H1 (cell line): ENCODE measurements around the gene RCSD1. TPM values are rescaled to one million over a fixed set of nuclear protein-coding genes. Genes with fewer than 3 reads are reported as not detected.

Experiments
- CTCF ChIA-PET: fragments of 300-600 bp; sonication (Branson Sonifier 250); formaldehyde crosslinking; loops from one replicate; lab custom pipeline; 2021; ENCODE audit not compliant: partially characterized antibody; lab: Charles Lee
- POLR2A ChIA-PET: fragments of 300-600 bp; sonication (Branson Sonifier 250); formaldehyde crosslinking; loops from one replicate; lab custom pipeline; 2021; ENCODE audit warnings: inconsistent platforms; ENCODE audit not compliant: partially characterized antibody; lab: Charles Lee
- DNase-seq, 2 experiments: peaks; one replicate each; pipeline versions ENCODE4 v3.0.0 to v3.0.0-alpha.2; 2010 to 2022; ENCODE audit warnings: low spot score in 2 of 2, low read depth in 1 of 2, mixed read lengths in 1 of 2
- FAIRE-seq: peaks from 2 replicates; lab custom pipeline; 2011; peaks lifted over from hg19 to GRCh38; lab: Jason Lieb, UNC
- H2AFZ ChIP-seq: 2 replicates; pipeline ENCODE4 v1.8.1; 2012; ENCODE audit warnings: low read length, inconsistent platforms
- H2AK5ac ChIP-seq: 2 replicates; pipeline ENCODE4 v1.6.1; 2013; ENCODE audit warnings: low read depth, low read length
- H2BK120ac ChIP-seq: replicated peaks from 2 replicates; pipeline ENCODE3; 2013; ENCODE audit warnings: low read depth, low read length, inconsistent platforms
- H2BK12ac ChIP-seq: 2 replicates; pipeline ENCODE4 v1.6.1; 2013; ENCODE audit warnings: low read depth, low read length
- H2BK15ac ChIP-seq: 2 replicates; pipeline ENCODE4 v1.6.1; 2013; ENCODE audit warnings: low read length
- H2BK20ac ChIP-seq: 2 replicates; pipeline ENCODE4 v1.6.1; 2013; ENCODE audit warnings: low read length
- H2BK5ac ChIP-seq: 2 replicates; pipeline ENCODE4 v1.6.1; 2013; ENCODE audit warnings: low read depth, low read length
- H3K14ac ChIP-seq: 2 replicates; pipeline ENCODE4 v1.6.1; 2013; ENCODE audit warnings: inconsistent platforms; ENCODE audit not compliant: insufficient read length
- H3K18ac ChIP-seq: 2 replicates; pipeline ENCODE4 v1.6.1; 2013; ENCODE audit warnings: low read length; ENCODE audit errors: extremely low read depth
- H3K23ac ChIP-seq: 2 replicates; pipeline ENCODE4 v1.6.1; 2013; ENCODE audit warnings: inconsistent platforms; ENCODE audit not compliant: insufficient read length
- H3K23me2 ChIP-seq: 2 replicates; pipeline ENCODE4 v1.6.1; 2013; ENCODE audit warnings: low read depth, low read length
- H3K27ac ChIP-seq: 2 replicates; pipeline ENCODE4 v1.6.1; 2011; ENCODE audit warnings: low read depth, low read length, inconsistent platforms
- H3K27me3 ChIP-seq, 4 experiments: replicated peaks in 1 of 4; 1 replicate in 1 of 4; 2 replicates in 3 of 4; pipeline versions ENCODE4 v1.6.1 to v1.8.1; 2011 to 2013; ENCODE audit warnings: low read length in 3 of 4, mild to moderate bottlenecking in 3 of 4, inconsistent platforms in 2 of 4, mixed read lengths in 2 of 4, moderate library complexity in 1 of 4; ENCODE audit not compliant: control insufficient read depth in 3 of 4, insufficient read depth in 3 of 4; ENCODE audit errors: extremely low read depth in 1 of 4
- H3K36me3 ChIP-seq, 4 experiments: 2 replicates each; pipeline versions ENCODE4 v1.6.1 to v1.8.1; 2011 to 2013; ENCODE audit warnings: mild to moderate bottlenecking in 4 of 4, low read length in 3 of 4, moderate library complexity in 2 of 4, control low read depth in 1 of 4, inconsistent platforms in 1 of 4; ENCODE audit not compliant: insufficient read depth in 4 of 4, control insufficient read depth in 2 of 4
- H3K4ac ChIP-seq: replicated peaks from 2 replicates; pipeline ENCODE3; 2013; ENCODE audit warnings: low read length, low read depth, mixed read lengths, inconsistent platforms; ENCODE audit not compliant: insufficient read length
- H3K4me1 ChIP-seq, 4 experiments: replicated peaks in 1 of 4; 1 replicate in 1 of 4; 2 replicates in 3 of 4; pipeline versions ENCODE4 v1.6.1 to v1.8.1; 2011 to 2013; ENCODE audit warnings: low read length in 3 of 4, inconsistent platforms in 2 of 4, mixed read lengths in 1 of 4; ENCODE audit not compliant: insufficient read depth in 4 of 4, control insufficient read depth in 3 of 4
- H3K4me2 ChIP-seq, 2 experiments: 2 replicates each; pipeline versions ENCODE4 v1.6.1 to v1.8.1; 2011 to 2013; ENCODE audit warnings: low read depth in 2 of 2, low read length in 2 of 2, control low read depth in 1 of 2, inconsistent platforms in 1 of 2, mild to moderate bottlenecking in 1 of 2; ENCODE audit not compliant: insufficient read depth in 1 of 2
- H3K4me3 ChIP-seq, 4 experiments: fragments of 200-600, 300-600 bp in 1 of 4; sonication (generic), shearing (Covaris generic), sonication (Bioruptor Twin) in 1 of 4; 2 replicates each; pipeline versions ENCODE4 v1.5.1 to v1.8.1; 2011 to 2016; ENCODE audit warnings: low read length in 4 of 4, low read depth in 3 of 4, control low read depth in 2 of 4, inconsistent platforms in 2 of 4, mild to moderate bottlenecking in 2 of 4, mixed read lengths in 1 of 4, moderate library complexity in 1 of 4; ENCODE audit not compliant: insufficient read depth in 2 of 4; ENCODE audit errors: extremely low read depth in 1 of 4
- H3K56ac ChIP-seq: replicated peaks from 2 replicates; pipeline ENCODE3; 2013; ENCODE audit warnings: low read depth, mild to moderate bottlenecking, mixed read lengths, low read length, inconsistent platforms; ENCODE audit not compliant: insufficient read length
- H3K79me1 ChIP-seq: 2 replicates; pipeline ENCODE4 v1.6.1; 2013; ENCODE audit warnings: low read depth, low read length, control low read depth
- H3K79me2 ChIP-seq, 2 experiments: 2 replicates each; pipeline versions ENCODE4 v1.6.1 to v1.8.1; 2012 to 2013; ENCODE audit warnings: low read length in 2 of 2, mild to moderate bottlenecking in 2 of 2, inconsistent platforms in 1 of 2; ENCODE audit not compliant: insufficient read depth in 2 of 2, control insufficient read depth in 1 of 2
- H3K9ac ChIP-seq, 4 experiments: replicated peaks in 1 of 4; 1 replicate in 1 of 4; 2 replicates in 3 of 4; pipeline versions ENCODE4 v1.6.1 to v1.8.1; 2011 to 2013; ENCODE audit warnings: low read depth in 3 of 4, low read length in 3 of 4, control low read depth in 2 of 4, mild to moderate bottlenecking in 2 of 4, moderate library complexity in 2 of 4, inconsistent platforms in 1 of 4; ENCODE audit errors: extremely low read depth in 1 of 4
- H3K9me3 ChIP-seq, 2 experiments: 2 replicates each; pipeline versions ENCODE4 v1.6.1 to v1.8.1; 2012 to 2013; ENCODE audit warnings: mild to moderate bottlenecking in 2 of 2, moderate library complexity in 2 of 2, control low read depth in 1 of 2, inconsistent platforms in 1 of 2, low read depth in 1 of 2, low read length in 1 of 2, mixed read lengths in 1 of 2; ENCODE audit not compliant: insufficient read depth in 2 of 2
- H4K20me1 ChIP-seq, 2 experiments: replicated peaks in 1 of 2; 2 replicates each; pipeline versions ENCODE3 to v1.8.1; 2011 to 2013; ENCODE audit warnings: inconsistent platforms in 2 of 2, low read length in 2 of 2, mild to moderate bottlenecking in 1 of 2; ENCODE audit not compliant: insufficient read depth in 2 of 2, control insufficient read depth in 1 of 2
- H4K5ac ChIP-seq: 2 replicates; pipeline ENCODE4 v1.6.1; 2013; ENCODE audit warnings: low read length, low read depth, mixed read lengths, inconsistent platforms; ENCODE audit not compliant: insufficient read length
- H4K8ac ChIP-seq: 2 replicates; pipeline ENCODE4 v1.8.0; 2013; ENCODE audit warnings: mild to moderate bottlenecking, moderate library complexity, low read length, inconsistent platforms; ENCODE audit not compliant: insufficient read depth; ENCODE audit errors: extremely low read depth
- H4K91ac ChIP-seq: replicated peaks from 2 replicates; pipeline ENCODE3; 2013; ENCODE audit warnings: low read length, mixed read lengths, inconsistent platforms; ENCODE audit not compliant: insufficient read length
- KDM1A ChIP-seq: fragments of 200-600, 300-600 bp; sonication (generic); IDR thresholded peaks from 2 replicates; pipeline ENCODE4 v1.7.1; 2016; ENCODE audit warnings: mild to moderate bottlenecking, low read length, borderline replicate concordance
- KDM5A ChIP-seq: fragments of 200-600 bp; IDR thresholded peaks from 2 replicates; pipeline ENCODE4 v1.7.1; 2012; ENCODE audit warnings: mild to moderate bottlenecking, low read length, inconsistent platforms, mixed read lengths
- RFX5 ChIP-seq: IDR thresholded peaks from 2 replicates; pipeline ENCODE4 v1.6.1; 2011; ENCODE audit warnings: low read depth, low read length, improper control_type of control experiment, borderline replicate concordance
- SP1 ChIP-seq: IDR thresholded peaks from 2 replicates; pipeline ENCODE4 v1.6.1; 2011; ENCODE audit warnings: low read depth, low read length
- TBP ChIP-seq: IDR thresholded peaks from 2 replicates; pipeline ENCODE4 v1.6.1; 2011; ENCODE audit warnings: low read depth, low read length, improper control_type of control experiment
- WGBS, 2 experiments: shearing (Covaris generic) in 1 of 2; methylation state at CpG; one replicate each; pipeline versions ENCODE4 v1.1.6 to v1.1.7; 2013 to 2015; ENCODE audit warnings: low lambda C conversion rate in 2 of 2, mixed read lengths in 2 of 2, inconsistent platforms in 1 of 2, low coverage in 1 of 2, missing lambda C conversion rate in 1 of 2; ENCODE audit not compliant: insufficient replicate concordance in 2 of 2, insufficient coverage in 1 of 2, insufficient read length in 1 of 2; ENCODE audit errors: extremely low coverage in 1 of 2, missing lambda C conversion rate in 1 of 2; 5-methylcytosine and 5-hydroxymethylcytosine counted together
- polyA plus RNA-seq, 7 experiments: library from polyadenylated mRNA; depleted of rRNA in 3 of 7; stranded (reverse) in 5 of 7; unstranded in 2 of 7; fragments of >200 nt in 5 of 7; fragments of 200-250 nt in 2 of 7; gene quantifications; 1 replicate in 5 of 7; 2 replicates in 1 of 7; 4 replicates in 1 of 7; pipeline versions ENCODE4 v1.2.1 to v1.2.3, GENCODE V29; 2011 to 2013; ENCODE audit warnings: missing spikeins in 2 of 7, mixed read lengths in 2 of 7
- total RNA-seq: library from RNA; stranded (reverse); fragmentation: NEBNext Ultra II Directional; extraction: Animal tissue kit (Norgen Biotek cat#: 25700); gene quantifications from 2 replicates; pipeline ENCODE4 v1.2.1, GENCODE V29; 2021

RCSD1 gene
- total and polyA plus RNA-seq, 2 of the 8 experiments (the other 6 are each of a cell fraction or from before 2014, with no cell fraction given) = 0.47 to 0.69 TPM

DNA sequence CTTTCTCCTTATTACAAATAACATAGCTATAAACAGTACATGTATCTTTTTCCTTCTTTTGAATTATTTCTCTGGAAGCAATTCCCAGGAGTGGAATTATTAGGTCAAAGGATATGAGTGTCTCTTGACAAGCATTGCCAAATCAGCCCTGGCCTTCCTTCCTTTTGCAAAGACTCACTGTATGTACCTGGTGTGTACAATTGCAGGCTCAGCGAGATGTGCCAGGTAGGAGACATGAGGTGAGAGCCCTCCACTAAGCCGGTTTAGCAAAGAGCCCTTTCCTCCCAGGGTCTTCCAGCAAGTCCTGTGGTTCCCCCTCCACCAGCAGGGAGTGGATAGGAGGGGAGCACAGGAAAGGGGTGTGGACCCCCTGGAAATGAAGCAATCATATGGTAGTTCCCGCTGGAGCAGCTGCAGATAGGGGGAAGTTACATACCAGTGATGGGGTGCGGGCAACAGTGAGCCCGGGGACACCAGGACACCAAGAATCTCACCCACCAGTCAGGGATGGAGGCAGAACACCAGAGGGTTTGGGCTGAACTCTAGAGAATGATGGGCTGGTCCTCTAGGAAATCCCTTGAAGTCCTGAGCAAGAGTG, 18.3 kb downstream of the RCSD1 start:
- DNase-seq (no peak), FAIRE-seq (no peak)
- Histone ChIP-seq H3K4me3 (no peak overlapping the region), H2AFZ (no peak overlapping the region), H2BK20ac (no peak overlapping the region), H3K4me2 (no peak overlapping the region), H4K20me1 (no peaks in the 10 kb centered on the region), H3K4me1 (0 out of 7 replicates have a peak, but pooled peaks cover 0 to 4% (median 0%) of the 10 kb centered on the region in 4 experiments), H4K8ac (no peak overlapping the region), H3K79me2 (no peaks in the 10 kb centered on the region), H3K27me3 (no peaks in the 10 kb centered on the region), H3K27ac (no peak overlapping the region), H2AK5ac (no peak overlapping the region), H3K9me3 (no peaks in the 10 kb centered on the region), H3K14ac (no peak overlapping the region), H3K4ac (no peak overlapping the region), H2BK120ac (no peak overlapping the region), H2BK12ac (no peak overlapping the region), H3K56ac (no peak overlapping the region), H3K23ac (no peak overlapping the region), H4K5ac (no peak overlapping the region), H3K9ac (no peak overlapping the region), H3K18ac (no peak overlapping the region), H3K79me1 (no peaks in the 10 kb centered on the region; the same call in 1 of the 2 replicates), H2BK15ac (no peak overlapping the region), H4K91ac (no peak overlapping the region), H3K23me2 (no peaks in the 10 kb centered on the region), H2BK5ac (no peak overlapping the region), H3K36me3 (no peaks in the 10 kb centered on the region)
- TF ChIP-seq KDM5A (no peak), TBP (no peak), SP1 (no peak), KDM1A (no peak), RFX5 (no peak)
- POLR2A ChIA-PET = no interaction called here
- CTCF ChIA-PET = interaction anchor here (0.6 to 2.7 kb wide), 6 partner anchors 11 to 92 kb away, joined by 3 to 13 read pairs (median 3); no protein-coding TSS in a partner anchor
- WGBS, 2 experiments = 88% methylated on average over 5 of the region's 5 CpGs; no CpG with 5 or more reads in 1 of the 2 experiments
